Left lung (tissue), 10 donors: ENCODE measurements around the gene FBXO31. TPM values are rescaled to one million over a fixed set of nuclear protein-coding genes. Genes with fewer than 3 reads are reported as not detected.

Source experiments
- ATAC-seq: fragments of 200-7000 bp; cut with Tn5 transposase; one replicate; pipeline ENCODE4 v1.9.1; 2020; ENCODE audit warnings: moderate library complexity
- DNase-seq, 4 donors: peaks; one replicate each; pipeline ENCODE4 v3.0.0-alpha.2; 2013 to 2020
- H3K27ac ChIP-seq, 2 donors: fragments of 200-600 bp; sonication (generic) in 1 of 2; one replicate each; pipeline versions ENCODE4 v1.5.0 to v1.8.0; 2020 to 2021
- H3K27me3 ChIP-seq, 2 donors: fragments of 200-600 bp; sonication (generic) in 1 of 2; one replicate each; pipeline versions ENCODE4 v1.5.0 to v1.8.0; 2020 to 2021
- H3K36me3 ChIP-seq, 2 donors: fragments of 200-600 bp; sonication (generic) in 1 of 2; one replicate each; pipeline versions ENCODE4 v1.5.0 to v1.8.0; 2020 to 2021
- H3K4me1 ChIP-seq, 2 donors: fragments of 200-600 bp; one replicate each; pipeline ENCODE4 v1.8.0; 2021
- H3K4me3 ChIP-seq, 2 donors: fragments of 200-600 bp; sonication (generic) in 1 of 2; one replicate each; pipeline versions ENCODE4 v1.5.0 to v1.8.0; 2020 to 2021; ENCODE audit warnings: mild to moderate bottlenecking in 1 of 2
- H3K9me3 ChIP-seq, 2 donors: fragments of 200-600 bp; sonication (generic) in 1 of 2; one replicate each; pipeline versions ENCODE4 v1.5.0 to v1.8.0; 2020 to 2021
- intact Hi-C, 2 donors: fragments of 100-400 bp; cut with DNase I; formaldehyde crosslinking; loops; one replicate each; pipeline versions ENCODE4 v1.11.2 to v1.14.2; 2022
- polyA plus RNA-seq, 6 donors: library from polyadenylated mRNA; unstranded; fragments of 120-200 nt; gene quantifications; one replicate each; pipeline ENCODE4 v1.2.1, GENCODE V29; 2013; ENCODE audit not compliant: insufficient read length in 6 of 6
- total RNA-seq, 2 donors: library from RNA; stranded (reverse); fragmentation: NEBNext Ultra II Directional; extraction: Animal tissue kit (Norgen Biotek cat#: 25700); gene quantifications; one replicate each; pipeline ENCODE4 v1.2.1, GENCODE V29; 2021
- TF ChIP-seq, protein P1 (sequence below), 2 donors: fragments of 200-600 bp; sonication (generic) in 1 of 2; IDR thresholded peaks; one replicate each; pipeline versions ENCODE4 v1.5.0 to v1.8.0; 2021; ENCODE audit warnings: antibody characterized with exemption in 2 of 2
- donor health status: DM: no; HTN: yes; CAD: no.
- donor health status: DM: no; HTN: no; CAD: no.

Gene FBXO31
- total and polyA plus RNA-seq, 8 donors: 21.0 to 25.8 (median 23.0) TPM

DNA sequence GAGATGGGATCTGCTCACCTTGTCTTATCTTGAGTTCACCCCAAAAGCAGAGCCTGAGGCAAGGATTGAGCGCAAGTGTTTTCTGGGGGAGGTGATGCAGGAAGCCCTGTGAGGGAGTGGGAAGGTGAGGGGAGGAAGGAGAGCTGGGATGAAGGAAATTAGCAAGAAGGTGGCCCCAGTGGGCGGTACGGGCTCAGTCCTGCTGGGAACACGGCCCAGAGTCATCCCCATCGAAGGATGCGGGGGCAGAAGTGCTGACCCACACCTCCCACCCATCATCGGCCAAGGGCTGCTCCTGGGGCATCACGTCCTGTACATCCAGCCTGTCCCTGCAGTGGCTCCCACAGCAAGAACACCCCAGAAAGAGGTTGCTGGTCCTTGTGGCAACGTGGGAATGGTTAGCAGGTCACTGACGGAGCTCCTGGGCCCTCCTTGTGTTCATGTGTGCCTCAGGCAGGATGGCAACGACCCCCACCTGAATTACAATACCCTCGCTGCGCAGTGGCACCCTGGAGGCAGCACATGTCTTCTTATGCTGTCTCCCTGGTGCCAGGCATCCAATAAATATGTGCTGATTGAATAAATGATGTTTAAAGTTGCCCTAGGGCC lies 84.6 kb downstream of the FBXO31 start:
- H3K36me3 ChIP-seq: no peaks in the 10 kb centered on the region
- TF ChIP-seq, protein P1, sequence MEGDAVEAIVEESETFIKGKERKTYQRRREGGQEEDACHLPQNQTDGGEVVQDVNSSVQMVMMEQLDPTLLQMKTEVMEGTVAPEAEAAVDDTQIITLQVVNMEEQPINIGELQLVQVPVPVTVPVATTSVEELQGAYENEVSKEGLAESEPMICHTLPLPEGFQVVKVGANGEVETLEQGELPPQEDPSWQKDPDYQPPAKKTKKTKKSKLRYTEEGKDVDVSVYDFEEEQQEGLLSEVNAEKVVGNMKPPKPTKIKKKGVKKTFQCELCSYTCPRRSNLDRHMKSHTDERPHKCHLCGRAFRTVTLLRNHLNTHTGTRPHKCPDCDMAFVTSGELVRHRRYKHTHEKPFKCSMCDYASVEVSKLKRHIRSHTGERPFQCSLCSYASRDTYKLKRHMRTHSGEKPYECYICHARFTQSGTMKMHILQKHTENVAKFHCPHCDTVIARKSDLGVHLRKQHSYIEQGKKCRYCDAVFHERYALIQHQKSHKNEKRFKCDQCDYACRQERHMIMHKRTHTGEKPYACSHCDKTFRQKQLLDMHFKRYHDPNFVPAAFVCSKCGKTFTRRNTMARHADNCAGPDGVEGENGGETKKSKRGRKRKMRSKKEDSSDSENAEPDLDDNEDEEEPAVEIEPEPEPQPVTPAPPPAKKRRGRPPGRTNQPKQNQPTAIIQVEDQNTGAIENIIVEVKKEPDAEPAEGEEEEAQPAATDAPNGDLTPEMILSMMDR (IDR thresholded peaks at IDR 0.05): no peak
- ATAC-seq: no peak
- H3K27me3 ChIP-seq: no peaks in the 10 kb centered on the region
- intact Hi-C loops: no loop called here
- no peaks in the 10 kb centered on the region for H3K4me1 ChIP-seq
- no peak overlapping the region for H3K27ac ChIP-seq
- H3K4me3 ChIP-seq: no peak overlapping the region
- no peak for DNase-seq
- H3K9me3 ChIP-seq: no peaks in the 10 kb centered on the region

DNA sequence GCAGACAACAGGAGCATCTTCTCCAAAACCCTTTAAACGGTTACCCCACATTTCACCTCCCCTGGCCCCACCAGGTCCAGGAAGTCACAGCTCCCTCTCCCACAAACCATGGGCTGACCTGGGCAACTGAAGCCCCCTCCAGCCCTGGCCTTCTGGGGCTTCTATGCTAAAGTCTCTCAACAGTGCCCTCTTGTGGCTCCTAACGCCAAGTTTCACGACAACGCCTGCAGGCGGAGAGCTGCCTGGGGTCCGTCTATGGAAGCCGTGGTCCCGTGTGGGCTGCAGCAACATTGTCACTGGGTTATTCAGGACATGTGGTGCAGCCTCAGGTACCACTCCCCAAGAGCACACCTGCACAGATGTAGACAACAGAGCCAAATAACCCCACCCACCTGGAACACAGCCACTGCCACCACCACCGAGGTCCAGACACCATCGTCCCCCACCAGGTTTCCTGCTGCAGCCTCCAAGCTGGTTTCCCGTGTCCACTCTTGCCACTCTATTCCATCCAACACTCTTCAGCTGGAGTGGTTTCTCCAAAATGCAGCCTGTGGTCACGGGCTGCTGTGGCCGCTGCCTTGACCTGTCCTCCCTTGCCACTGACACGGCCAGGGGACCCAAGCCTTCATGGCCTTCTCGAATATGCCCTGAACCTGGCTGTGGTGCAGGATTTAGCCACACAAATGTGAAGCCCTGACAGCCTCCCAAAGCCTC lies 85.5 kb downstream of the FBXO31 start:
- no peaks in the 10 kb centered on the region for H3K4me1 ChIP-seq

DNA sequence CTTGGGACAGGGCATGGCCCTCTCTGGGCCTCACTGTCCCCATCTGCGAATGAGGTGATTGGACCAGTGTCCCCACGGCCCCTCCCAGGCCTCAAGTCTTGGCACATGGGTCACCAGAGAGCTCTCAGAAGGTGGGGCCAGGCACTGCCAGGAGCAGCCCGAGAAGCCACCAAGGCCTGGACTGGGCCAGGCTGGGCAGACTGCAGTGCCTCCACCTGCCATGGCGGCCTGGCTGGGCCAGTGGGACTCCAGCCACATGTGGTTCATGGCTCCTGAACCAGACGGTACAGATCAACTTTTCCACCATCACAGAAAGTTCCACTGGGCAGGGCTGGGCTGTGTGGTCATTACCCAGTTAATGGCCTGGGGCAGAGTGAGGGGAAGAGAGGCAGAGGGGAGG lies 86.2 kb downstream of the FBXO31 start:
- H3K4me1 ChIP-seq: no peaks in the 10 kb centered on the region
- no peak for ATAC-seq
- DNase-seq: no peak
- intact Hi-C loops: no loop called here
- H3K36me3 ChIP-seq: no peaks in the 10 kb centered on the region
- no peaks in the 10 kb centered on the region for H3K9me3 ChIP-seq
- TF ChIP-seq, protein P1 (IDR thresholded peaks at IDR 0.05): no peak
- H3K27me3 ChIP-seq: no peaks in the 10 kb centered on the region
- H3K4me3 ChIP-seq: no peak overlapping the region
- H3K27ac ChIP-seq: no peak overlapping the region

More for the DNA sequence above, 85.5 kb downstream of the FBXO31 start:
- H3K9me3 ChIP-seq: no peaks in the 10 kb centered on the region
- no peak overlapping the region for H3K4me3 ChIP-seq
- H3K36me3 ChIP-seq: no peaks in the 10 kb centered on the region
- peak in 1 of 4 donors; percentile 28 for DNase-seq
- H3K27ac ChIP-seq: no peak overlapping the region
- no peaks in the 10 kb centered on the region for H3K27me3 ChIP-seq
- intact Hi-C loops: no loop called here
- ATAC-seq: peak; percentile 56
- TF ChIP-seq, protein P1 (IDR thresholded peaks at IDR 0.05): peak; percentile 57 to 63

DNA sequence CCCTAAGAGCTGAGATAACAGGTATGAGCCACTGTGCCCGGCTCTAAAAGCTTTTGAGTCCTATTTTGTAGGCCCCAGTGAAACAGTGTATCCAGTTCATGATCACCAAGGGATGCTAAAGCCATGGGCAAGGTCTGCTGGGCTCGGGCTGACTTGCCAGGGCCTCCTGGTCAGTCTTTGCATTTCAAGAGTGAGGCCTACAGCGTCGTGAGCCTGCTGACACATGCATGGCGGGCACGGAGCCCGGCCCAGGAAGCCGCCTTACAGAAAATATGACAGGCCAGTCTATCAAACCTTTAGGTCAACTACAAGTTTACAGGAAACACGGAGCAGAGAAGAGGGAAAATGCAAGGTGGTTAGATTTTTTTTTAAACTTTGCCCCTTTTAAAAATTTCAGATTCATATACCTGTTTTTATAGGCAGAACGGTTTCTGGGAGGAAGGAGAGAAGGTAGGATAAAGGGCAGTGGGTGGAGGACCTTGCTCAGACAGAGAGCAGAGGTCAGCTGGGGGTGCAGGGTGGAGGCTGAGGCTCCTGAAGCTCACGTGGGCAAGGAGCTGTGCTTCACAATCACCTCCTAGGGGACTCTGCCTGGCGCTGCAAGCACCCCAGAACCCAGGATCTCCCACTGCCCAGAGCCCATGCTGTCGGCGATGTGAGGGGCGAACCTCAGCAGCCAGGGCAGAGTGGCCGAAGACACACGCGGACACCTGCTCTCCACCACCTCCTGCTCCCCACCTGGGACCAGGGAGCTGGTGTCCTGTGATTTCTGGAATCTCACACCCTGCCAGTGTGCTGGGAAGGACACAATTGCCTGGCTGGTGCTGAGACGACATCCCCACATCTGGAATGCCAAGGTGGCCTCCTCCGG lies 87.7 kb downstream of the FBXO31 start:
- intact Hi-C loops: no loop called here
- ATAC-seq (no peak), DNase-seq (no peak)
- peaks cover 0 to 5% of the 10 kb centered on the region in 2 donors for H3K9me3 ChIP-seq
- no peak overlapping the region for H3K4me3 ChIP-seq
- H3K27ac ChIP-seq: no peak overlapping the region
- H3K27me3 ChIP-seq: no peaks in the 10 kb centered on the region
- no peaks in the 10 kb centered on the region for H3K4me1 ChIP-seq
- H3K36me3 ChIP-seq: no peaks in the 10 kb centered on the region
- TF ChIP-seq, protein P1 (IDR thresholded peaks at IDR 0.05): no peak

DNA sequence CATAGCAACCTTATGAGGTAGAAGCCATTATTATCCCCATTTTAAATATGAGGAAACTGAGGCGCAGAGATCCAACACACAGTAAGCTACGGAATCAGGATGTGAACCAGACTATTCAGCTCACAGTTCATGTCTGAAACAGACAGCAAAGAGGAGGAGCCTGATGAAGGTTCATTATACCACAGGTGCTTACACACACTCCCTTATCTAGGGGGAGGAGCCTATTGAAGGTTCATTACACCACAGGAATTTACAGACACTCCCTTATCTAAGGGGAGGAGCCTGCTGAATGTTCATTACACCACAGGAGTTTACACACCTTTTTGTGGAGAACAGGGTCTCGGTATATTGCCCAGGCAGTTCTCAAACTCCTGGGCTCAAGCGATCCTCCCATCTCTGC lies 88.3 kb downstream of the FBXO31 start:
- TF ChIP-seq, protein P1 (IDR thresholded peaks at IDR 0.05): no peak
- H3K9me3 ChIP-seq: peaks cover 0 to 5% of the 10 kb centered on the region in 2 donors
- DNase-seq (no peak), ATAC-seq (no peak)
- no peaks in the 10 kb centered on the region for H3K4me1 ChIP-seq
- intact Hi-C loops: no loop called here
- H3K27me3 ChIP-seq: no peaks in the 10 kb centered on the region
- H3K4me3 ChIP-seq: no peak overlapping the region
- H3K27ac ChIP-seq: no peak overlapping the region
- H3K36me3 ChIP-seq: no peaks in the 10 kb centered on the region
